Keratinocyte (primary cell): ENCODE results near the gene P4HB. TPM values are rescaled to one million over a fixed set of nuclear protein-coding genes. Genes with fewer than 3 reads are reported as not detected.

ENCODE experiments used
- DNase-seq: peaks from one replicate; pipeline ENCODE4 v3.0.0-alpha.2; 2011; ENCODE audit warnings: low read depth, missing footprints, low spot score
- FAIRE-seq: peaks from 2 replicates; lab custom pipeline; 2011; peaks lifted over from hg19 to GRCh38; lab: Jason Lieb, UNC
- H2AFZ ChIP-seq: 2 replicates; pipeline ENCODE4 v1.6.0; 2012; ENCODE audit warnings: low read length, control low read depth, inconsistent platforms; ENCODE audit not compliant: control insufficient read depth
- H3K27ac ChIP-seq: 2 replicates; pipeline ENCODE4 v1.5.1; 2011; ENCODE audit warnings: low read length; ENCODE audit not compliant: control insufficient read depth, insufficient read depth
- H3K27me3 ChIP-seq: 3 replicates; pipeline ENCODE4 v1.6.0; 2011; ENCODE audit warnings: low read length; ENCODE audit not compliant: control insufficient read depth, insufficient read depth; ENCODE audit errors: extremely low read depth
- H3K36me3 ChIP-seq, 2 experiments: 2 replicates in 1 of 2; 3 replicates in 1 of 2; pipeline ENCODE4 v1.5.1; 2011; ENCODE audit warnings: low read length in 2 of 2, mild to moderate bottlenecking in 1 of 2; ENCODE audit not compliant: control insufficient read depth in 2 of 2, insufficient read depth in 2 of 2; ENCODE audit errors: extremely low read depth in 1 of 2
- H3K4me1 ChIP-seq: 3 replicates; pipeline ENCODE4 v1.5.1; 2011; ENCODE audit warnings: low read length; ENCODE audit not compliant: control insufficient read depth, insufficient read depth; ENCODE audit errors: extremely low read depth
- H3K4me2 ChIP-seq: 3 replicates; pipeline ENCODE4 v1.6.0; 2011; ENCODE audit warnings: low read depth, low read length; ENCODE audit not compliant: control insufficient read depth, insufficient read depth; ENCODE audit errors: extremely low read depth
- H3K4me3 ChIP-seq, 3 experiments: fragments of 200-600 bp in 1 of 3; sonication (generic) in 1 of 3; 2 replicates in 2 of 3; 3 replicates in 1 of 3; pipeline ENCODE4 v1.5.1; 2011 to 2016; ENCODE audit warnings: low read length in 3 of 3, mild to moderate bottlenecking in 3 of 3, control low read depth in 2 of 3, inconsistent platforms in 1 of 3, low read depth in 1 of 3, mixed read lengths in 1 of 3, mixed run types in 1 of 3, moderate library complexity in 1 of 3; ENCODE audit not compliant: control insufficient read depth in 2 of 3, insufficient read depth in 2 of 3; ENCODE audit errors: extremely low read depth in 1 of 3
- H3K79me2 ChIP-seq: 2 replicates; pipeline ENCODE4 v1.6.0; 2012; ENCODE audit warnings: low read length; ENCODE audit not compliant: control insufficient read depth, insufficient read depth
- H3K9ac ChIP-seq: 3 replicates; pipeline ENCODE4 v1.6.0; 2011; ENCODE audit warnings: low read length; ENCODE audit not compliant: control insufficient read depth, insufficient read depth; ENCODE audit errors: extremely low read depth
- H3K9me1 ChIP-seq: 3 replicates; pipeline ENCODE4 v1.6.0; 2011; ENCODE audit warnings: low read length; ENCODE audit not compliant: control insufficient read depth, insufficient read depth; ENCODE audit errors: extremely low read depth
- H3K9me3 ChIP-seq: 2 replicates; pipeline ENCODE4 v1.5.1; 2012; ENCODE audit warnings: low read depth, low read length; ENCODE audit not compliant: control insufficient read depth
- H4K20me1 ChIP-seq: 3 replicates; pipeline ENCODE4 v1.6.0; 2011; ENCODE audit warnings: low read length; ENCODE audit not compliant: control insufficient read depth, insufficient read depth; ENCODE audit errors: extremely low read depth
- CTCF ChIP-seq, 3 experiments: IDR thresholded peaks in 1 of 3; conservative IDR thresholded peaks in 1 of 3; optimal IDR thresholded peaks in 1 of 3; 2 replicates in 2 of 3; 3 replicates in 1 of 3; pipeline versions ENCODE3 to v1.5.1; 2011; ENCODE audit warnings: low read length in 3 of 3, mild to moderate bottlenecking in 3 of 3, moderate library complexity in 2 of 3, control low read depth in 1 of 3, inconsistent platforms in 1 of 3; ENCODE audit not compliant: insufficient read depth in 2 of 3; ENCODE audit errors: extremely low read depth in 1 of 3
- EZH2 ChIP-seq: IDR thresholded peaks from one replicate; pipeline ENCODE4 v1.6.1; 2012; ENCODE audit warnings: inconsistent platforms, mild to moderate bottlenecking, low read length, moderate library complexity
- dilution Hi-C: fragments of 300-500 bp; cut with MboI; formaldehyde crosslinking; loops from one replicate; pipeline ENCODE4 v1.7.0; 2020; ENCODE audit warnings: low sequenced_read_pairs; ENCODE audit not compliant: extremely low pct_ligation_motif_present
- polyA plus RNA-seq, 5 experiments: library from polyadenylated mRNA; depleted of rRNA in 3 of 5; stranded (reverse) in 3 of 5; stranded (forward) in 1 of 5; unstranded in 1 of 5; fragments of >200 nt; gene quantifications; 1 replicate in 1 of 5; 2 replicates in 3 of 5; 3 replicates in 1 of 5; pipeline versions ENCODE4 v1.2.1 to v1.2.3, GENCODE V29; 2011 to 2012; ENCODE audit warnings: missing spikeins in 2 of 5, low read depth in 1 of 5, low replicate concordance in 1 of 5

P4HB gene
- polyA plus RNA-seq, 1 donor (not counting 4 experiments of a cell fraction or from before 2014, with no cell fraction given): 149 TPM

- no peaks in the 10 kb centered on the region for H3K27me3 ChIP-seq
- no peak overlapping the region for H3K4me2 ChIP-seq
- H3K36me3 ChIP-seq: peaks cover 27 to 41% of the 10 kb centered on the region in 2 experiments
- no peak overlapping the region for H3K27ac ChIP-seq
- H4K20me1 ChIP-seq: peaks cover 24% of the 10 kb centered on the region
- peaks cover 39% of the 10 kb centered on the region for H3K4me1 ChIP-seq
- H3K9ac ChIP-seq: no peak overlapping the region
- TF ChIP-seq CTCF (optimal IDR thresholded peaks at IDR 0.05 in 1 of 3, IDR thresholded peaks at IDR 0.05 in 1 of 3, conservative IDR thresholded peaks at IDR 0.05 in 1 of 3; ENCODE audit: extremely low read depth in 1 of 3, insufficient read depth in 2 of 3, low read length in 3 of 3) (no peak), EZH2 (no peak)
- no peak for DNase-seq
- H3K79me2 ChIP-seq: peaks cover 62% of the 10 kb centered on the region
- peaks cover 7% of the 10 kb centered on the region for H3K9me1 ChIP-seq
- no peak overlapping the region for H2AFZ ChIP-seq
- no peaks in the 10 kb centered on the region for H3K9me3 ChIP-seq
- FAIRE-seq: no peak
- no peak overlapping the region for H3K4me3 ChIP-seq
- dilution Hi-C loops: no loop called here
Observed at GRCh38 chr17:81863123-81863675, 2.9 kb upstream of the P4HB start.

- H3K9me1 ChIP-seq: peaks cover 4% of the 10 kb centered on the region
- peak overlapping the region; percentile 94 for H3K27ac ChIP-seq
- TF ChIP-seq CTCF (optimal IDR thresholded peaks at IDR 0.05 in 1 of 3, IDR thresholded peaks at IDR 0.05 in 1 of 3, conservative IDR thresholded peaks at IDR 0.05 in 1 of 3; ENCODE audit: extremely low read depth in 1 of 3, insufficient read depth in 2 of 3, low read length in 3 of 3): peak in 1 of 3 experiments; percentile 18
- peak; percentile 99 for TF ChIP-seq EZH2
- H3K4me2 ChIP-seq: peak overlapping the region; percentile 79
- H3K9ac ChIP-seq: peak overlapping the region; percentile 98
- DNase-seq (peak; percentile 100), FAIRE-seq (peak; percentile 62)
- peaks cover 79% of the 10 kb centered on the region for H3K79me2 ChIP-seq
- H3K4me3 ChIP-seq: peak overlapping the region; percentile 80 to 90 (median 90)
- dilution Hi-C loops: no loop called here
- peaks cover 18% of the 10 kb centered on the region for H4K20me1 ChIP-seq
- H3K9me3 ChIP-seq: no peaks in the 10 kb centered on the region
- no peaks in the 10 kb centered on the region for H3K27me3 ChIP-seq
- peak overlapping the region; percentile 88 for H2AFZ ChIP-seq
- peaks cover 31 to 41% of the 10 kb centered on the region in 2 experiments for H3K36me3 ChIP-seq
- H3K4me1 ChIP-seq: peaks cover 50% of the 10 kb centered on the region
Observed at GRCh38 chr17:81860756-81861568, 627 bp upstream of the P4HB start.
